KMS-11 (cell line): ENCODE results near the gene LIMK2.
"Not testable (repeated sequence)": the region's sequence is repeated elsewhere in the genome, so short reads cannot be mapped to it uniquely, and the experiment has no call there.

Source experiments
- H2AFZ ChIP-seq: fragments of 200-600 bp; sonication (generic); 2 replicates; pipeline ENCODE4 v1.6.1; 2016; ENCODE audit warnings: antibody characterized with exemption, mixed run types, low read depth
- H3K27ac ChIP-seq: fragments of 200-600 bp; sonication (generic); 2 replicates; pipeline ENCODE4 v1.6.1; 2016; ENCODE audit warnings: mild to moderate bottlenecking, mixed run types
- H3K27me3 ChIP-seq: fragments of 200-600 bp; sonication (generic); 2 replicates; pipeline ENCODE4 v1.6.1; 2017; ENCODE audit warnings: mild to moderate bottlenecking, low read depth, mixed run types, moderate library complexity; ENCODE audit not compliant: insufficient read depth
- H3K36me3 ChIP-seq: fragments of 200-600 bp; sonication (generic); 2 replicates; pipeline ENCODE4 v1.6.1; 2017; ENCODE audit warnings: mild to moderate bottlenecking, mixed run types; ENCODE audit not compliant: insufficient read depth
- H3K4me1 ChIP-seq: fragments of 200-600 bp; sonication (generic); 2 replicates; pipeline ENCODE4 v1.6.1; 2016; ENCODE audit warnings: mild to moderate bottlenecking, low read depth, mixed run types; ENCODE audit not compliant: poor library complexity, severe bottlenecking
- H3K4me2 ChIP-seq: fragments of 200-600 bp; sonication (generic); 2 replicates; pipeline ENCODE4 v1.7.0; 2016; ENCODE audit warnings: mild to moderate bottlenecking, mixed run types
- H3K4me3 ChIP-seq: fragments of 200-600 bp; sonication (generic); IDR thresholded peaks from 2 replicates; pipeline ENCODE4 v1.6.1; 2017; ENCODE audit warnings: low read depth, low read length, mixed read lengths; ENCODE audit not compliant: insufficient read depth
- H3K79me2 ChIP-seq: fragments of 200-600 bp; sonication (generic); 2 replicates; pipeline ENCODE4 v1.6.1; 2016; ENCODE audit warnings: low read depth, mixed run types; ENCODE audit not compliant: insufficient read depth
- H3K9ac ChIP-seq: fragments of 200-600 bp; sonication (generic); 2 replicates; pipeline ENCODE4 v1.6.1; 2016; ENCODE audit warnings: mild to moderate bottlenecking, mixed run types
- H4K20me1 ChIP-seq: fragments of 200-600 bp; sonication (generic); 2 replicates; pipeline ENCODE4 v1.6.1; 2016; ENCODE audit warnings: mild to moderate bottlenecking, mixed run types; ENCODE audit not compliant: insufficient read depth
- TF ChIP-seq, protein P1 (sequence below): fragments of 200-600 bp; sonication (generic); conservative IDR thresholded peaks from 2 replicates; pipeline ENCODE4 v1.6.1; 2017; ENCODE audit warnings: low read depth, mild to moderate bottlenecking, antibody characterized with exemption, low read length, moderate library complexity, mixed read lengths

LIMK2 gene

DNA sequence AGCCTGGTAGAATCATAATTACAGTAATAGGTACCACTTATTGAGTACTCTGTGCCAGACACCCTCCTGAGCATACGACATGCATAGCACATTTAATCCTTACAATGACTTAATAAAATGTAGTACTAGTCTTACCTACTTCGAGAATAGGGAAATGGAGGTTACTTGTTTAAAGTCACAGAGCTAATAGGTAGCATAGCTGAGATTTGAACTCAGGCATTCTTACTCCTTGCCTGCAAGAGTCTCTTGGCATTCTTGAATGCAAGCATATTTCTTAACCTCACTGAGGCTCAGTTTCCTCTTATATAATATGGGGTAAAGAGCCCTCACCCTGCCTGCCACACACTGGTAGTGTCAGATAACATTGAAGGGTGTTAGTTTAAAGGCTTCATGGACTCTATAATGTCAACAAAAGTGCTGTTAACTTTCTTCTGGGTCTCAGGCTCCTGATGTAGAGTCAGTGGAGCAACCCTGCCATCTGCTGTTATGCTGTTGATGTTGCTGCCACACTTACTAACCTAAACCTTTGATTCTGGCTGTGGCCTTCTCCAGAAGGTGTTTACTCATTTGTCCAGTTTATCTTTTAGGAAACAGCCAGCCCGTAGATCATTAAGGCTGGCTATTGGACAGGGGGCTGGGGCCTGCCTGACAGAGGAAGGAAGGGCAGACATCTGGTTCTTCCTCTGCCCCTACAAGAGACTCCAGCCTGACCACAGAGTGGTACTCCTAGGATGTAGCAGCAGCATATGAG lies 18.9 kb downstream of the LIMK2 start:
- Histone ChIP-seq H3K9ac (no peak overlapping the region), H3K4me1 (peaks cover 42% of the 10 kb centered on the region), H3K4me2 (peak overlapping the region; percentile 97; the same call in 1 of the 2 replicates), H3K36me3 (no peaks in the 10 kb centered on the region), H3K4me3 (no peak overlapping the region), H3K27me3 (no peaks in the 10 kb centered on the region), H2AFZ (no peak overlapping the region), H3K79me2 (no peaks in the 10 kb centered on the region), H3K27ac (no peak overlapping the region), H4K20me1 (no peaks in the 10 kb centered on the region)
- TF ChIP-seq, protein P1, sequence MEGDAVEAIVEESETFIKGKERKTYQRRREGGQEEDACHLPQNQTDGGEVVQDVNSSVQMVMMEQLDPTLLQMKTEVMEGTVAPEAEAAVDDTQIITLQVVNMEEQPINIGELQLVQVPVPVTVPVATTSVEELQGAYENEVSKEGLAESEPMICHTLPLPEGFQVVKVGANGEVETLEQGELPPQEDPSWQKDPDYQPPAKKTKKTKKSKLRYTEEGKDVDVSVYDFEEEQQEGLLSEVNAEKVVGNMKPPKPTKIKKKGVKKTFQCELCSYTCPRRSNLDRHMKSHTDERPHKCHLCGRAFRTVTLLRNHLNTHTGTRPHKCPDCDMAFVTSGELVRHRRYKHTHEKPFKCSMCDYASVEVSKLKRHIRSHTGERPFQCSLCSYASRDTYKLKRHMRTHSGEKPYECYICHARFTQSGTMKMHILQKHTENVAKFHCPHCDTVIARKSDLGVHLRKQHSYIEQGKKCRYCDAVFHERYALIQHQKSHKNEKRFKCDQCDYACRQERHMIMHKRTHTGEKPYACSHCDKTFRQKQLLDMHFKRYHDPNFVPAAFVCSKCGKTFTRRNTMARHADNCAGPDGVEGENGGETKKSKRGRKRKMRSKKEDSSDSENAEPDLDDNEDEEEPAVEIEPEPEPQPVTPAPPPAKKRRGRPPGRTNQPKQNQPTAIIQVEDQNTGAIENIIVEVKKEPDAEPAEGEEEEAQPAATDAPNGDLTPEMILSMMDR = peak; percentile 52

DNA sequence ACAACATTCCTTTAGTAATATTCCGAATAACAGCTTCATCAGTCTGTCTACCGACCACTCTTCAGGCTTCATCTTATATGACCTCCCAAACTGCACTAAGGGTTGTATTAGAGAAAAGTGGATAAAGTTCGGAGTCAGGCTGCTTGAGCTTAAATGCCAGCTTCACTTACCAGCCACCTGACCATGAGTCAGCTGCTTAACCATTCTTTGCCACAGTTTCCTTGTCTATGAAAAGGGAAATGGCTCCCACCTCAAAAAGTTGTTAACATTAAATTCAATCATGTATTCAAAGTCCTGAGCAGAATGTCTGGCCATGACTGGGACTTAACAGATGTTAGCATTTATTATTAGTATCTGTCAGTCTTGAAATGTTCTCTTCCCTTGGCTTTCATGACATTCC lies 20.9 kb downstream of the LIMK2 start:
- no peaks in the 10 kb centered on the region for H4K20me1 ChIP-seq
- H3K9ac ChIP-seq = no peak overlapping the region
- H3K4me1 ChIP-seq = peaks cover 57% of the 10 kb centered on the region
- no peak overlapping the region for H3K27ac ChIP-seq
- TF ChIP-seq, protein P1 = no peak
- H3K36me3 ChIP-seq = no peaks in the 10 kb centered on the region
- no peak overlapping the region for H3K4me2 ChIP-seq
- no peak overlapping the region for H3K4me3 ChIP-seq
- H3K79me2 ChIP-seq = no peaks in the 10 kb centered on the region
- H2AFZ ChIP-seq = no peak overlapping the region
- H3K27me3 ChIP-seq = no peaks in the 10 kb centered on the region

DNA sequence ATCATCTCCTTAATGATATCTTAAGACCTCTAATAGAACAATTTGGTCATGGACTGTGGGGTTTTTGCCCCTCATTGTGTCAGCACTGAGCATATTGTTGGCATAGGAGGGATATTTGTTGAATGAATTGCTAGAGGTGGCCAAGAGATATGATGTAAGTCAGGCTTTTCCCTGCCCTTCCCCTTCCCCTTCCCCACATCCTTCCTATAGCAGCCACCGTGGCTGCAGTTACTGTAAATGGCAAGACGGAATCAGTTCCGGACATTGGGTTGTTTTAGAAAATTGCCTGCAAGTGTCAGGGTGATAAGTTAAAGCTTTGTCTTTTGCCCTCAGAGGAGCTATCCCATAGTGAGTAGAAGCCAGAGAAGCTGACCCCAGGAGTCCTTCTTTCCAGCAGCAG lies 23.0 kb downstream of the LIMK2 start:
- Histone ChIP-seq H4K20me1 (no peaks in the 10 kb centered on the region), H3K27me3 (no peaks in the 10 kb centered on the region), H3K4me3 (no peak overlapping the region), H3K9ac (no peak overlapping the region), H3K4me1 (peaks cover 50% of the 10 kb centered on the region), H3K27ac (no peak overlapping the region), H2AFZ (no peak overlapping the region), H3K36me3 (no peaks in the 10 kb centered on the region), H3K4me2 (no peak overlapping the region), H3K79me2 (no peaks in the 10 kb centered on the region; the same call in 1 of the 2 replicates)
- TF ChIP-seq, protein P1 = no peak

DNA sequence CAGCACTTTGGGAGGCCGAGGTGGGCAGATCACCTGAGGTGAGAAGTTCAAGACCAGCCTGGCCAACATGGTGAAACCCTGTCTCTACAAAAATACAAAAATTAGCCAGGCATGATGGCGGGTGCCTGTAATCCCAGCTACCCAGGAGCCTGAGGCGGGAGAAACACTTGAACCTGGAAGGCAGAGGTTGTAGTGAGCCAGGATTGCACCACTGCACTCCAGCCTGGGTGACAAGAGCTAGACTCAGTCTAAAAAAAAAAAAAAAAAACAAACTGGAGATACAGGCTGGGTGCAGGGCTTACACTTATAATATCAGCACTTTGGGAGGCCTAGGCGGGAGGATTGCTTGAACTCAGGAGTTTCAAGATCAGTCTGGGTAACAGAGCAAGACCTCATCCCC lies 23.9 kb downstream of the LIMK2 start:
- not testable (repeated sequence) for H3K4me2 ChIP-seq

DNA sequence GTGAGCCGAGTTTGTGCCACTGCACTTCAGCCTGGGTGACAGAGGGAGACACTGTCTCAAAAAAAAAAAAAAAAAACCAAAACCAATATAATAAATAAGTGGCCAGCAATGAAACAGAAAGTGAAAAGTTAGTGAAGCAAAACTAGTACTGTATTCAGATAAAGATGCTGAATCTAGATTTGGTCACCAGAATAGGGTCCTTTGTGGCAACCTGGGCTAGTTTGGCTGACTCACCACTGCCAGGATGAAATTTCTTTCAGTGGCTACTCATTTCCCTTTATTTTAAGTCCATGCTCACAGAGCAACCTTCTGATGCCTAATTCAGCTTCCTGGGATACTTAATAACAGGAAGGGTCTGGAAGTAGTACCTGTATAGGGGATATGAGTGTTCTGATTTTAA lies 26.0 kb downstream of the LIMK2 start:
- Histone ChIP-seq H3K4me2 (peak overlapping the region; percentile 54; the same call in 1 of the 2 replicates), H3K79me2 (no peaks in the 10 kb centered on the region; the same call in 1 of the 2 replicates), H3K4me1 (peaks cover 33% of the 10 kb centered on the region), H3K27me3 (no peaks in the 10 kb centered on the region), H3K4me3 (no peak overlapping the region), H4K20me1 (no peaks in the 10 kb centered on the region), H2AFZ (no peak overlapping the region), H3K27ac (peak overlapping the region; percentile 20; the same call in 1 of the 2 replicates), H3K36me3 (no peaks in the 10 kb centered on the region), H3K9ac (no peak overlapping the region)
- TF ChIP-seq, protein P1 = no peak

More for the DNA sequence above, 23.9 kb downstream of the LIMK2 start:
- not testable (repeated sequence) for H2AFZ ChIP-seq, H3K4me3 ChIP-seq, H3K9ac ChIP-seq, H3K27me3 ChIP-seq, H4K20me1 ChIP-seq, H3K36me3 ChIP-seq, H3K27ac ChIP-seq, H3K79me2 ChIP-seq
- H3K4me1 ChIP-seq = peaks cover 40% of the 10 kb centered on the region
